Stimulated activated memory B cell treated with anti-CD40 and anti-IgM and Interleukin-4, amounts not matched to agents 10 μg/mL and 1 μg/mL and 100 μg/mL, for 72 hours (primary cell): ENCODE data around the gene ATP5F1C.
"Not testable (repeated sequence)": the region's sequence is repeated elsewhere in the genome, so short reads cannot be mapped to it uniquely, and the experiment has no call there.

Experiments used
- ATAC-seq: fragments of 150-1000 bp; cut with Tn5 transposase; 2 replicates; pipeline ENCODE4 v1.10.0; 2021
- H3K27ac Mint-ChIP-seq: one replicate; pipeline ENCODE4 v1.8.0; 2022; ENCODE audit warnings: mild to moderate bottlenecking, mixed read lengths
- H3K27me3 Mint-ChIP-seq: one replicate; pipeline ENCODE4 v1.8.0; 2022; ENCODE audit warnings: mixed read lengths
- H3K36me3 Mint-ChIP-seq: one replicate; pipeline ENCODE4 v1.8.0; 2022; ENCODE audit warnings: mixed read lengths
- H3K4me1 Mint-ChIP-seq: one replicate; pipeline ENCODE4 v1.8.0; 2022; ENCODE audit warnings: mixed read lengths
- H3K4me3 Mint-ChIP-seq: one replicate; pipeline ENCODE4 v1.8.0; 2022; ENCODE audit warnings: mild to moderate bottlenecking, moderate library complexity, mixed read lengths
- H3K9me3 Mint-ChIP-seq: one replicate; pipeline ENCODE4 v1.8.0; 2022; ENCODE audit warnings: mixed read lengths

ATP5F1C gene

DNA sequence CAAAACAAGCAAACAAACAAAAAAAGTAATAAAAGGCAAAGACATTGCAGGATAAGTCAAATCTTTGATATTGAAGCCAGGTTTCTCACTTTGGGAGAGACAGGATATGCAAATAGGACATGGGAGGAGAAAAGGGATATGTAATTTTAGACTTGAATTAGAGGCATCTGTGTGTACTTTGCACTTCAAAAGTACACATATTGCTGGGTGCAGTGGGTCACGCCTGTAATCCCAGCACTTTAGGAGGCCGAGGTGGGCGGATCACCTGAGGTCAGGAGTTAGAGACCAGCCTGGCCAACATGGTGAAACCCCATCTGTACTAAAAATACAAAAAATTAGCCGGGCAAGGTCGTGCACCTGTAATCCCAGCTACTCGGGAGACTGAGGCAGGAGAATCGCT, 23.8 kb downstream of the ATP5F1C start:
- not testable (repeated sequence) for H3K4me3 Mint-ChIP-seq, H3K9me3 Mint-ChIP-seq, H3K27me3 Mint-ChIP-seq, ATAC-seq, H3K4me1 Mint-ChIP-seq, H3K36me3 Mint-ChIP-seq, H3K27ac Mint-ChIP-seq

DNA sequence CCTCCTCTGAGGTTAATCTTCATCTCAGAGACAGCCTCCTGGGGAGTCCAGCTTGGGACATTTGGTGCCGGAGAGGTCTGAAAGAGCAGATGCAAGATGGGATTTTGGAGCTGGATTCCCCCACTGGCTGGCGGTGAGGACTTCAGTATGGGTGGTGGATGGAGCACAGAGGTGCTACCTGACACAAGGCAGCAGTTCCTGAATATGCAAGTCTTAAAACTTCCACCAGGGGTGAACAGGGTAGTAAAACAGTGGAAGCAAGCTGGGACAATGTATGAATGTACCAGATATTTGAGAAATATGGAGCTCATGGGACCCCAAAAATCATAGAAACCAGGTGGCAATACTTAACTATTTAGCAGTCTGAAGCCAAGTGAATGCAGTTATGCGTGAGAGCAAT, 25.5 kb downstream of the ATP5F1C start:
- H3K36me3 Mint-ChIP-seq = no peaks in the 10 kb centered on the region
- no peak for ATAC-seq
- H3K4me3 Mint-ChIP-seq = no peak overlapping the region
- no peak overlapping the region for H3K27ac Mint-ChIP-seq
- H3K9me3 Mint-ChIP-seq = no peaks in the 10 kb centered on the region
- peaks cover 9% of the 10 kb centered on the region for H3K27me3 Mint-ChIP-seq
- H3K4me1 Mint-ChIP-seq = peaks cover 11% of the 10 kb centered on the region

DNA sequence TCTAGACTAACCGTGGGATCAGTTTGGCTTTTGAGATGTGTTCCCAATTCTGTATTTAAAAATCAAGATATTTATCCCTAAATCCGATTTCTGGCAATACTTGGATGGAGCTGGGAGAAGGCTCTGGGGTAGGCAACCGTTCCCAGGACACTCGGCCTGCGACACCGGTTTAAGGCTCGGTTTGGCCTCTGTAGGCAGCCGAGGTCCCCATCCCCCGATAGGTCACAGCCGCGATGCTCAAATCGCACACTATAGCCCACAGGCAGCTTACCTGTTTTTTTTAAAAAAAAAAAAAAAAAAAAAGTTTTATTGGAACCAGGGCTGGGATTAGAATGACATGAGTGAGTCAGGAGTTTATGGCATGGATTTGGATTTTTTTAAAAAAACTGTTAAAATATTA, 29.6 kb downstream of the ATP5F1C start:
- Mint-ChIP-seq H3K36me3 (no peaks in the 10 kb centered on the region), H3K4me1 (peaks cover 40% of the 10 kb centered on the region), H3K27me3 (peaks cover 9% of the 10 kb centered on the region), H3K4me3 (peak overlapping the region; percentile 95), H3K27ac (peak overlapping the region; percentile 87), H3K9me3 (no peaks in the 10 kb centered on the region)
- ATAC-seq = no peak

GRCh38 chr10:7817984-7818294, 30.0 kb downstream of the ATP5F1C start:
- peak overlapping the region; percentile 95 for H3K4me3 Mint-ChIP-seq
- peaks cover 40% of the 10 kb centered on the region for H3K4me1 Mint-ChIP-seq
- H3K27me3 Mint-ChIP-seq = peaks cover 9% of the 10 kb centered on the region
- H3K27ac Mint-ChIP-seq = peak overlapping the region; percentile 87
- no peaks in the 10 kb centered on the region for H3K9me3 Mint-ChIP-seq
- ATAC-seq = peak; percentile 32
- no peaks in the 10 kb centered on the region for H3K36me3 Mint-ChIP-seq

- peak; percentile 95 for ATAC-seq
- H3K4me1 Mint-ChIP-seq = peaks cover 40% of the 10 kb centered on the region
- H3K27me3 Mint-ChIP-seq = peaks cover 3% of the 10 kb centered on the region
- peak within 1 kb of the TSS; percentile 87 for H3K27ac Mint-ChIP-seq
- H3K36me3 Mint-ChIP-seq = no peaks in the 10 kb centered on the region
- no peaks in the 10 kb centered on the region for H3K9me3 Mint-ChIP-seq
- H3K4me3 Mint-ChIP-seq = peak within 1 kb of the TSS; percentile 95
Observed at GRCh38 chr10:7818295-7819120, 30.5 kb downstream of the ATP5F1C start, which contains the start of gene TAF3. TSS of gene TAF3 (plus strand) at chr10:7818505. CDS start at chr10:7818710, 205 bp downstream.

DNA sequence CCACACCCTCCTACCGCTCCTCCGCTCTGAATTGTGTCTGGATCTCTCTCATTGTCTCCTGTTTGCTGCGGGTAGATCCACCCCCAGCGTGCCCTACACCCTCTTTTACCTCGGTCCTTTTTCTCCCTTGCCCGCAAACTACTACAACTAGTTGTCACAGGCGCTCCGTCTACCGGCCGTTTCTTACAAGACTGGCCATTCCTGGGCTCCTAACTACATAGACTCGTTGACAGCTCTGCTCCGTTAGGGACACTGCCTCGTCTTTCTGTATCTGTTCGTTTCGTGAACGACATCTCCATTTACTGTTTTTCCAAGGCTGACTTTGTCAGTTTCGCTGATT, 31.1 kb downstream of the ATP5F1C start:
- Mint-ChIP-seq H3K27me3 (no peaks in the 10 kb centered on the region), H3K4me1 (peaks cover 40% of the 10 kb centered on the region), H3K9me3 (no peaks in the 10 kb centered on the region), H3K4me3 (peak overlapping the region; percentile 95), H3K27ac (peak overlapping the region; percentile 87), H3K36me3 (no peaks in the 10 kb centered on the region)
- peak; percentile 56 for ATAC-seq

DNA sequence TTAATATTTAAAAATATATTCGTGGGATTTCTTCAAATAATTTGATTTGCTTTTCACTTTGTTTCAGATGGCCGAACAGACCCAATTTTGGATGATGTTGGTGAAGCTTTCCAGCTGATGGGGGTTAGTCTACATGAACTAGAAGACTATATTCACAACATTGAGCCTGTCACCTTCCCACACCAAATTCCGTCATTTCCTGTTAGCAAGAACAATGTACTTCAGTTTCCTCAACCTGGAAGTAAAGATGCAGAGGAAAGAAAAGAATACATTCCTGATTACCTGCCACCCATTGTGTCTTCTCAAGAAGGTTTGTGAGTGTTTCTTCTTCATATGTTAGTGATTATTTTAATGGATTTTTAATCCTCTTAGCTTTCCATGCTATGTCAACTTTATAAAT, 36.3 kb downstream of the ATP5F1C start:
- H3K4me3 Mint-ChIP-seq = no peak overlapping the region
- H3K27me3 Mint-ChIP-seq = no peaks in the 10 kb centered on the region
- H3K9me3 Mint-ChIP-seq = no peaks in the 10 kb centered on the region
- no peak for ATAC-seq
- no peak overlapping the region for H3K27ac Mint-ChIP-seq
- H3K36me3 Mint-ChIP-seq = peaks cover 39% of the 10 kb centered on the region
- H3K4me1 Mint-ChIP-seq = peaks cover 34% of the 10 kb centered on the region

DNA sequence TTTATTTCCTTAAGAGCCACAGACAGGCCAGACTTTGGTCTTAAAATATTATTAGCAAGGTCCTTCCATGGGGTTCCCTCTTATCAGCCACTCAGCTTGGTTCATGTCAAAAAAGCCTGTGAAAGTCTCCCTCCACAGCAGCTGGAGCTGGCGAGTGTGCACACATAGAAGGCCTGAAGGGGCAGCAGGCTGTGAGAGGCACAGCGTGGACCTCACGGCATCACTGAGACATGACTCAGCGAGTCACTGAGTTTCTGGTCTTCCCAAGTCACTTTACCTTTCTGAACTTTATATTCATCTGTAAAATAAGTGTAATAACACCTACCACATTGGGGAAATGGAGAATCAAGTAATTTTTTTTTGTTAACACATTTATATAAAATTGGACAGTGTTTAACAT, 39.0 kb downstream of the ATP5F1C start:
- Mint-ChIP-seq H3K9me3 (no peaks in the 10 kb centered on the region), H3K4me3 (no peak overlapping the region), H3K4me1 (peaks cover 13% of the 10 kb centered on the region), H3K27ac (peak overlapping the region; percentile 46), H3K27me3 (no peaks in the 10 kb centered on the region), H3K36me3 (peaks cover 50% of the 10 kb centered on the region)
- no peak for ATAC-seq

- Mint-ChIP-seq H3K9me3 (no peaks in the 10 kb centered on the region), H3K27ac (no peak overlapping the region), H3K4me3 (no peak overlapping the region), H3K4me1 (peaks cover 23% of the 10 kb centered on the region), H3K27me3 (no peaks in the 10 kb centered on the region), H3K36me3 (peaks cover 57% of the 10 kb centered on the region)
- no peak for ATAC-seq
Observed at GRCh38 chr10:7829289-7829834, 41.4 kb downstream of the ATP5F1C start.

DNA sequence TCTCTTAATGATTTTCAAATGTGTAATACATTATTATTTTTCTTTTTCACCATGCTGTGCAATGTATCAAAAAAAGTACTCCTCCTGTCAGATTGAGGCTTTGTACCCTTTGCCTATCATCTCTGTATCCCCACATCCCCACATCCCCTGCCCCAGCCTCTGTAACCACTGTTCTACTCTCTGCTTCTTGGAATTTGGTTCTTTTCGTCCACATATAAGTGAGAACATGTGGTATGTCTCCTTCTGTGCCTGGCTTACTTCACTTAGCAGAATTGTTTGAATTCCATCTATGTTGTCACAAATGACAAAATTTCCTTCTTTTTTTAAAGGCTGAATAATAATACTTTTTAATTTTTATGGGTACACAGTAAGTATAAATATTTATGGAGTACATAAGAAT, 44.1 kb downstream of the ATP5F1C start:
- no peak for ATAC-seq
- Mint-ChIP-seq H3K4me3 (no peak overlapping the region), H3K27ac (no peak overlapping the region), H3K36me3 (peaks cover 60% of the 10 kb centered on the region), H3K27me3 (no peaks in the 10 kb centered on the region), H3K4me1 (peaks cover 34% of the 10 kb centered on the region), H3K9me3 (no peaks in the 10 kb centered on the region)

DNA sequence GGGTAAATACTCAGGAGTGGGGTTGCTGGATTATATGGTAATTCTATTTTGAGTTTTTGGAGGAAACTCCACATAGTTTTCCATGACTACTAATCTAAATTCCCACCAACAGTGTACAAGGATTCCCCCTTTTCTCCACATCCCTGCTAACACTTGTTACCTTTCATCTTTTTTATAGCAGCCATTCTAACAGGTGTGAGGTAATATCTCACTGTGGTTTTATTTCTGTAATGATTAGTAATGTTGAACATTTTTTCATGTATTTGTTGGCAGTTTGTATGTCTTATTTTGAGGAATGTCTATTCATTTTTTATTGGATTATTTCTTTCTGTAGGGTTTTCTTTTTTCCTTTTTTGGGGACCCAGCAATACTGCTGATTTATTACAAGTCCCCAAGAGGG, 45.2 kb downstream of the ATP5F1C start:
- Mint-ChIP-seq H3K4me3 (no peak overlapping the region), H3K9me3 (no peaks in the 10 kb centered on the region), H3K4me1 (peaks cover 27% of the 10 kb centered on the region), H3K27me3 (no peaks in the 10 kb centered on the region), H3K36me3 (peaks cover 48% of the 10 kb centered on the region), H3K27ac (no peak overlapping the region)
- no peak for ATAC-seq

GRCh38 chr10:7834262-7834661, 46.3 kb downstream of the ATP5F1C start:
- no peaks in the 10 kb centered on the region for H3K9me3 Mint-ChIP-seq
- no peaks in the 10 kb centered on the region for H3K27me3 Mint-ChIP-seq
- H3K4me3 Mint-ChIP-seq = no peak overlapping the region
- H3K27ac Mint-ChIP-seq = no peak overlapping the region
- peaks cover 27% of the 10 kb centered on the region for H3K4me1 Mint-ChIP-seq
- H3K36me3 Mint-ChIP-seq = peaks cover 49% of the 10 kb centered on the region
- no peak for ATAC-seq

- Mint-ChIP-seq H3K4me3 (no peak overlapping the region), H3K9me3 (no peaks in the 10 kb centered on the region), H3K27ac (no peak overlapping the region), H3K4me1 (peaks cover 27% of the 10 kb centered on the region), H3K36me3 (peaks cover 50% of the 10 kb centered on the region), H3K27me3 (no peaks in the 10 kb centered on the region)
- ATAC-seq = no peak
Observed at GRCh38 chr10:7836571-7836970, 48.6 kb downstream of the ATP5F1C start.

GRCh38 chr10:7846591-7846990, 58.6 kb downstream of the ATP5F1C start:
- Mint-ChIP-seq H3K36me3 (peaks cover 22% of the 10 kb centered on the region), H3K4me1 (peaks cover 18% of the 10 kb centered on the region), H3K27me3 (no peaks in the 10 kb centered on the region), H3K9me3 (no peaks in the 10 kb centered on the region), H3K27ac (no peak overlapping the region), H3K4me3 (no peak overlapping the region)
- no peak for ATAC-seq

DNA sequence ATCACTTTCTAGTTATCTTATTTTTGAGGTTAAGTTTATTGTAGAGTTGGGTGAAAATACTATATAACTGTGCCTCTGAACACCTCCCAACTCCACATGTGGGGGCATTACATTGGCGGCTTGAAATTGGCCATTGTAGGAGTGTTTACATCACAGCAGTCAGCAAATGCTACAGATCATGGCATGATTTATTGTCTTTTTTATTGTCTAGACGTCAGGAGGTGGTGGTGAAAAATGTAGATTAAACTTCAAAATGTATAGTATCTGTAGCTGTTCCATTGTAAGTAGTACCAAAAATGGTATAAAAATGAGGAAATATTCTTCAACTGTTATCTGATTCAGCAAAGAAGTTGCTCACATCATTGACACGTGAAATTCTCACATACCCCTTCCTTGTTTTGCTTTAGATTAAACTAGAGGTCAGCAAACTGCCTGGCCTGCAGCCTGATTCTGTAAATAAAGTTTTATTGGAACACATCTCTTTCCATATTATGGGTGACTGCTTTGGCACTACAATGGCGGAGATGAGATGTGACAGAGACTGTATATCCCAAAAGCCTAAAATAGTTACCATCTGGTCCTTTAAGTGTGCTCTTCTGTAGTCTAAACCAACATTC, 65.4 kb downstream of the ATP5F1C start:
- H3K4me3 Mint-ChIP-seq = no peak overlapping the region
- no peaks in the 10 kb centered on the region for H3K9me3 Mint-ChIP-seq
- H3K27ac Mint-ChIP-seq = no peak overlapping the region
- peaks cover 43% of the 10 kb centered on the region for H3K36me3 Mint-ChIP-seq
- H3K4me1 Mint-ChIP-seq = peaks cover 41% of the 10 kb centered on the region
- H3K27me3 Mint-ChIP-seq = no peaks in the 10 kb centered on the region
- ATAC-seq = no peak

DNA sequence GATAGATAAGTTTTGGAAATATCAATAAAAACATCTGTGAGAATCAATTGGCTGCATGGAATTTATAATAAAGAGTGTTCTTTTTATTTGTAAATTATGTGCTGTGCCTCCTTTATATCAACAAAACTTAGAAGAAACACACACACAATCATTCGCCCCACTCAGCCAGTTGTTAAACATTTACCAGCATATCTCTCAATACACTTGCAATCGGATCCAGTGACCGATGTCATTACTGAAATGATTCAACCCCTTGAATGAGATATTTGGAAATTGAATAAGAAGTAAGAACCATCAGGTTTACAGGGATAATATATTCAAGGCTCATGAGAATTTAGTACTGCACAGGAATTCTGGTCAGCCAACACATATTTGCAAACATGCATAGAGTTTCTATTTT, 65.9 kb downstream of the ATP5F1C start:
- H3K9me3 Mint-ChIP-seq = no peaks in the 10 kb centered on the region
- H3K27me3 Mint-ChIP-seq = no peaks in the 10 kb centered on the region
- H3K4me1 Mint-ChIP-seq = peaks cover 38% of the 10 kb centered on the region
- no peak overlapping the region for H3K27ac Mint-ChIP-seq
- no peak overlapping the region for H3K4me3 Mint-ChIP-seq
- no peak for ATAC-seq
- peaks cover 48% of the 10 kb centered on the region for H3K36me3 Mint-ChIP-seq
